Inferior parietal cortex (tissue), 1 donor: Measurements from ENCODE around the gene MRPL42.
"Not testable (repeated sequence)": the region's sequence is repeated elsewhere in the genome, so short reads cannot be mapped to it uniquely, and the experiment has no call there.

Experiments
- DNase-seq: peaks from one replicate; pipeline ENCODE4 v3.0.0-alpha.2; 2016; ENCODE audit errors: extremely low spot score

Gene MRPL42

GRCh38 chr12:93447555-93448290 lies 19.6 kb upstream of the MRPL42 start:
- DNase-seq = no peak

- no peak for DNase-seq
These were observed 18.5 kb upstream of the MRPL42 start for GRCh38 chr12:93448796-93449195.

- no peak for DNase-seq
These were observed 18.0 kb upstream of the MRPL42 start for GRCh38 chr12:93449277-93449676.

- no peak for DNase-seq
These were observed 15.7 kb upstream of the MRPL42 start for GRCh38 chr12:93451423-93452158.

- no peak for DNase-seq
These were observed 13.7 kb upstream of the MRPL42 start for GRCh38 chr12:93453633-93454032.

GRCh38 chr12:93456077-93456476 lies 11.2 kb upstream of the MRPL42 start:
- no peak for DNase-seq

GRCh38 chr12:93459097-93459496 lies 8.2 kb upstream of the MRPL42 start:
- no peak for DNase-seq

GRCh38 chr12:93460003-93460402 lies 7.3 kb upstream of the MRPL42 start:
- no peak for DNase-seq

- no peak for DNase-seq
These were observed 6.4 kb upstream of the MRPL42 start for GRCh38 chr12:93460902-93461301.

GRCh38 chr12:93461503-93461902 lies 5.8 kb upstream of the MRPL42 start:
- no peak for DNase-seq

- no peak for DNase-seq
These were observed 1.5 kb upstream of the MRPL42 start for GRCh38 chr12:93465841-93466240.

GRCh38 chr12:93466625-93467350 lies 526 bp upstream of the MRPL42 start:
- DNase-seq = no peak

- no peak for DNase-seq
These were observed 676 bp downstream of the MRPL42 start for GRCh38 chr12:93468008-93468371.

GRCh38 chr12:93469386-93469785 lies 2.1 kb downstream of the MRPL42 start:
- DNase-seq = no peak

- no peak for DNase-seq
These were observed 9.2 kb downstream of the MRPL42 start for GRCh38 chr12:93476555-93476954.

GRCh38 chr12:93482721-93483120 lies 15.4 kb downstream of the MRPL42 start:
- DNase-seq = no peak

GRCh38 chr12:93483151-93483807 lies 16.0 kb downstream of the MRPL42 start:
- DNase-seq = no peak

GRCh38 chr12:93484315-93484981 lies 17.1 kb downstream of the MRPL42 start:
- no peak for DNase-seq

- not testable (repeated sequence) for DNase-seq
These were observed 25.5 kb downstream of the MRPL42 start for GRCh38 chr12:93492808-93493207.

- no peak for DNase-seq
These were observed 26.8 kb downstream of the MRPL42 start for GRCh38 chr12:93494096-93494495.

- no peak for DNase-seq
These were observed 30.1 kb downstream of the MRPL42 start for GRCh38 chr12:93497456-93497855.

- not testable (repeated sequence) for DNase-seq
These were observed 31.5 kb downstream of the MRPL42 start for GRCh38 chr12:93498813-93499212.
